IMR-90 (cell line): ENCODE results near the gene ATG14.

ENCODE experiments used
- BHLHE40 ChIP-seq: fragments of 150-350 bp; IDR thresholded peaks from 2 replicates; pipeline ENCODE4 v1.6.1; 2016; ENCODE audit warnings: mild to moderate bottlenecking, low read depth, low read length
- CEBPB ChIP-seq: IDR thresholded peaks from 2 replicates; pipeline ENCODE4 v1.6.1; 2012; ENCODE audit warnings: low read depth, low read length, improper control_type of control experiment
- MAFK ChIP-seq: IDR thresholded peaks from 2 replicates; pipeline ENCODE4 v1.6.1; 2012; ENCODE audit warnings: low read depth, low read length, improper control_type of control experiment
- MAZ ChIP-seq: IDR thresholded peaks from 2 replicates; pipeline ENCODE4 v1.6.1; 2012; ENCODE audit warnings: low read depth, mild to moderate bottlenecking, low read length, improper control_type of control experiment, moderate library complexity, borderline replicate concordance
- POLR2A ChIP-seq: IDR thresholded peaks from 2 replicates; pipeline ENCODE4 v1.6.1; 2012; ENCODE audit warnings: mild to moderate bottlenecking, low read depth, low read length
- RAD21 ChIP-seq: IDR thresholded peaks from 2 replicates; pipeline ENCODE4 v1.6.1; 2012; ENCODE audit warnings: low read length, improper control_type of control experiment
- RCOR1 ChIP-seq: IDR thresholded peaks from 2 replicates; pipeline ENCODE4 v1.6.1; 2012; ENCODE audit warnings: mild to moderate bottlenecking, low read length, improper control_type of control experiment; ENCODE audit not compliant: insufficient replicate concordance
- RFX5 ChIP-seq: IDR thresholded peaks from 2 replicates; pipeline ENCODE4 v1.8.0; 2012; ENCODE audit warnings: low read depth, mild to moderate bottlenecking, low read length, moderate library complexity
- SMC3 ChIP-seq: fragments of 150-350 bp; IDR thresholded peaks from 2 replicates; pipeline ENCODE4 v1.6.1; 2016; ENCODE audit warnings: low read depth, mild to moderate bottlenecking, antibody characterized with exemption, low read length, moderate library complexity
- USF2 ChIP-seq: fragments of 150-350 bp; IDR thresholded peaks from 2 replicates; pipeline ENCODE4 v1.6.1; 2017; ENCODE audit warnings: mild to moderate bottlenecking, antibody characterized with exemption, low read length, low read depth
- TF ChIP-seq, protein P1 (sequence below): conservative IDR thresholded peaks from 2 replicates; pipeline ENCODE4 v1.5.1; 2012; ENCODE audit warnings: mild to moderate bottlenecking, low read depth, low read length, improper control_type of control experiment
- TF ChIP-seq, protein P2 (sequence below): fragments of 150-350 bp; IDR thresholded peaks from 2 replicates; pipeline ENCODE4 v1.6.1; 2016; ENCODE audit warnings: low read depth, mild to moderate bottlenecking, low read length, moderate library complexity, borderline replicate concordance

- TF ChIP-seq, protein P1, sequence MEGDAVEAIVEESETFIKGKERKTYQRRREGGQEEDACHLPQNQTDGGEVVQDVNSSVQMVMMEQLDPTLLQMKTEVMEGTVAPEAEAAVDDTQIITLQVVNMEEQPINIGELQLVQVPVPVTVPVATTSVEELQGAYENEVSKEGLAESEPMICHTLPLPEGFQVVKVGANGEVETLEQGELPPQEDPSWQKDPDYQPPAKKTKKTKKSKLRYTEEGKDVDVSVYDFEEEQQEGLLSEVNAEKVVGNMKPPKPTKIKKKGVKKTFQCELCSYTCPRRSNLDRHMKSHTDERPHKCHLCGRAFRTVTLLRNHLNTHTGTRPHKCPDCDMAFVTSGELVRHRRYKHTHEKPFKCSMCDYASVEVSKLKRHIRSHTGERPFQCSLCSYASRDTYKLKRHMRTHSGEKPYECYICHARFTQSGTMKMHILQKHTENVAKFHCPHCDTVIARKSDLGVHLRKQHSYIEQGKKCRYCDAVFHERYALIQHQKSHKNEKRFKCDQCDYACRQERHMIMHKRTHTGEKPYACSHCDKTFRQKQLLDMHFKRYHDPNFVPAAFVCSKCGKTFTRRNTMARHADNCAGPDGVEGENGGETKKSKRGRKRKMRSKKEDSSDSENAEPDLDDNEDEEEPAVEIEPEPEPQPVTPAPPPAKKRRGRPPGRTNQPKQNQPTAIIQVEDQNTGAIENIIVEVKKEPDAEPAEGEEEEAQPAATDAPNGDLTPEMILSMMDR = no peak
- TF ChIP-seq POLR2A = no peak
- no peak for TF ChIP-seq BHLHE40
- TF ChIP-seq MAFK = no peak
- TF ChIP-seq USF2 = no peak
- no peak for TF ChIP-seq CEBPB
- TF ChIP-seq, protein P2, sequence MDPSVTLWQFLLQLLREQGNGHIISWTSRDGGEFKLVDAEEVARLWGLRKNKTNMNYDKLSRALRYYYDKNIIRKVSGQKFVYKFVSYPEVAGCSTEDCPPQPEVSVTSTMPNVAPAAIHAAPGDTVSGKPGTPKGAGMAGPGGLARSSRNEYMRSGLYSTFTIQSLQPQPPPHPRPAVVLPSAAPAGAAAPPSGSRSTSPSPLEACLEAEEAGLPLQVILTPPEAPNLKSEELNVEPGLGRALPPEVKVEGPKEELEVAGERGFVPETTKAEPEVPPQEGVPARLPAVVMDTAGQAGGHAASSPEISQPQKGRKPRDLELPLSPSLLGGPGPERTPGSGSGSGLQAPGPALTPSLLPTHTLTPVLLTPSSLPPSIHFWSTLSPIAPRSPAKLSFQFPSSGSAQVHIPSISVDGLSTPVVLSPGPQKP = no peak
- no peak for TF ChIP-seq RFX5
- TF ChIP-seq MAZ = no peak
- no peak for TF ChIP-seq SMC3
- TF ChIP-seq RCOR1 = no peak
- no peak for TF ChIP-seq RAD21
These were observed 78.7 kb downstream of the ATG14 start for GRCh38 chr14:55332654-55333570.
